ENCODE results near the gene IRS2. TPM values are rescaled to one million over a fixed set of nuclear protein-coding genes. Genes with fewer than 3 reads are reported as not detected.

Gene IRS2
- total RNA-seq, 6 experiments from 2014 or later: 8.8 to 26.0 (median 17.5) TPM

DNA sequence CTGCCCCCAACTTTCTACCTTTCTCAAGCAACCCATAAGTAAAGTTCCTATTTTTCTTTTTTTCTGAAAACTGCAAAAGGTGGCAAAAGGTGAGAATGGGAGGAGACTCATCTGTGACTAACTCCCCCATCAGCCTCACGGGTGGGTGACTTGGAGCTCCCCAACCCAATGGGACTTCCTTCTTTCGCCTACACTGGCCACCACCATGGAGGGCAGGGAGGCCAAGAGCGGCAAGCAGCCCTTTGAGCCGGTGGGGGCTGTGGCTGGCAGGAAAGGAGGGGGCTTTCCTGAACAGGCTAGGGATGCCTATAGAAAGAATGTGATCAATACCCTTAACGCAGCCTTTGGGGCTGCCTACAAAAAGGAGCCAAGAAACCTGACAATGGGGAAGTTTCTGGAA is 16.5 kb downstream of the IRS2 start:
- Histone ChIP-seq H3K9me3 (no peaks in the 10 kb centered on the region), H3K4me1 (peaks cover 0 to 10% (median 2%) of the 10 kb centered on the region in 4 donors), H3K27ac (no peak overlapping the region), H3K36me3 (peaks cover 0 to 7% (median 3%) of the 10 kb centered on the region in 4 donors), H3K4me3 (no peak overlapping the region), H3K27me3 (no peaks in the 10 kb centered on the region)
- intact Hi-C loops (cut with DNase I): no loop called here
- WGBS (ENCODE audit: insufficient coverage, low coverage, low lambda C conversion rate, missing lambda C conversion rate): 82% methylated on average over 5 of the region's 5 CpGs
- ATAC-seq (no peak), DNase-seq (no peak)
- TF ChIP-seq POLR2A (IDR thresholded peaks at IDR 0.05): no peak
- TF ChIP-seq, protein P1, sequence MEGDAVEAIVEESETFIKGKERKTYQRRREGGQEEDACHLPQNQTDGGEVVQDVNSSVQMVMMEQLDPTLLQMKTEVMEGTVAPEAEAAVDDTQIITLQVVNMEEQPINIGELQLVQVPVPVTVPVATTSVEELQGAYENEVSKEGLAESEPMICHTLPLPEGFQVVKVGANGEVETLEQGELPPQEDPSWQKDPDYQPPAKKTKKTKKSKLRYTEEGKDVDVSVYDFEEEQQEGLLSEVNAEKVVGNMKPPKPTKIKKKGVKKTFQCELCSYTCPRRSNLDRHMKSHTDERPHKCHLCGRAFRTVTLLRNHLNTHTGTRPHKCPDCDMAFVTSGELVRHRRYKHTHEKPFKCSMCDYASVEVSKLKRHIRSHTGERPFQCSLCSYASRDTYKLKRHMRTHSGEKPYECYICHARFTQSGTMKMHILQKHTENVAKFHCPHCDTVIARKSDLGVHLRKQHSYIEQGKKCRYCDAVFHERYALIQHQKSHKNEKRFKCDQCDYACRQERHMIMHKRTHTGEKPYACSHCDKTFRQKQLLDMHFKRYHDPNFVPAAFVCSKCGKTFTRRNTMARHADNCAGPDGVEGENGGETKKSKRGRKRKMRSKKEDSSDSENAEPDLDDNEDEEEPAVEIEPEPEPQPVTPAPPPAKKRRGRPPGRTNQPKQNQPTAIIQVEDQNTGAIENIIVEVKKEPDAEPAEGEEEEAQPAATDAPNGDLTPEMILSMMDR (IDR thresholded peaks at IDR 0.05): no peak

DNA sequence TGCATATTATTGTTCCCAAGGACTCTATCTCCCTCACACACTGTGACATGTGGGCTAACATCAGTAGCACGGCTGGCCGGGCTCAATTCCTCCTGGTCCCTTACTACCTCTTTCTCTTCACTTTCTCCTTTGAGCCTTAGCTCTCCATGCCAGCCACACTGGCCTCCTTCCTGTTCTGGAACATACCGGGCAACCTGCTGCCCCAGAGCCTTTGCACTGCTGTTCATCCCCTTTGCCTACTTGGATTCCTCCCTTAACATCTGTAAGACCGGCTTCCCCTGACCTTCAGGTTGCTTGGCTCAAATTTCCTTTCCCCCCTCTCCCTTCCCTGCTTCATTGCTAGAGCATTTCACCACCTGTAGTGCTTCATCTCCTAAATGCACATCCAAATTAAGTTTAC is 17.1 kb downstream of the IRS2 start:
- TF ChIP-seq POLR2A (IDR thresholded peaks at IDR 0.05): no peak
- TF ChIP-seq, protein P1 (IDR thresholded peaks at IDR 0.05): no peak
- intact Hi-C loops (cut with DNase I): no loop called here
- Histone ChIP-seq H3K27me3 (no peaks in the 10 kb centered on the region), H3K36me3 (peaks cover 0 to 7% (median 3%) of the 10 kb centered on the region in 4 donors), H3K4me1 (peaks cover 0 to 16% (median 5%) of the 10 kb centered on the region in 4 donors), H3K27ac (no peak overlapping the region), H3K4me3 (no peak overlapping the region), H3K9me3 (no peaks in the 10 kb centered on the region)
- peak in 1 of 4 donors; percentile 17 for ATAC-seq
- WGBS (ENCODE audit: insufficient coverage, low coverage, low lambda C conversion rate, missing lambda C conversion rate): 77% methylated on average over 4 of the region's 4 CpGs
- DNase-seq: no peak

DNA sequence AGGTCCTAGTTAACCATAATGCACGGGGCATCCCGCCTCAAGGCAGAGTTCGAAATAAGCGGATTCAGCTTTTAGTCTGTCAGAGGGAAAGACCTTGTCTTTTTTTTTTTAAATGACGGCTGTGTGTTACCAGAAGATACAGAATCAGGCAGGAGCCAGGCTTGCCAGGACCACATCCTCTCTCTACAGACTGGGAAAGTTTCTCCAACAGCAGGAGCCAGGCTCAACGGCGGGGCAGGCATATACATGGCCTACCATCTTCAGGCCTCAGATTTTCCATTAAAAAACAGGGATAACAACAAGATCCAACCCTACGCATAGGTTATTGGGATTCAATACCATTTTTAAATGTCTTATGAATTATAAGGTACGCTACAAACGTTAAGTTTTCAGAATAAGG is 17.8 kb downstream of the IRS2 start:
- peaks cover 0 to 22% (median 5%) of the 10 kb centered on the region in 4 donors for H3K4me1 ChIP-seq
- H3K9me3 ChIP-seq: no peaks in the 10 kb centered on the region
- no peak overlapping the region for H3K4me3 ChIP-seq
- no peak for TF ChIP-seq POLR2A (IDR thresholded peaks at IDR 0.05)
- TF ChIP-seq, protein P1 (IDR thresholded peaks at IDR 0.05): no peak
- H3K36me3 ChIP-seq: peaks cover 0 to 7% (median 3%) of the 10 kb centered on the region in 4 donors
- no peak overlapping the region for H3K27ac ChIP-seq
- 91% methylated on average over 10 of the region's 10 CpGs for WGBS (ENCODE audit: insufficient coverage, low coverage, low lambda C conversion rate, missing lambda C conversion rate)
- intact Hi-C loops (cut with DNase I): no loop called here
- H3K27me3 ChIP-seq: no peaks in the 10 kb centered on the region
- DNase-seq (no peak), ATAC-seq (no peak)

DNA sequence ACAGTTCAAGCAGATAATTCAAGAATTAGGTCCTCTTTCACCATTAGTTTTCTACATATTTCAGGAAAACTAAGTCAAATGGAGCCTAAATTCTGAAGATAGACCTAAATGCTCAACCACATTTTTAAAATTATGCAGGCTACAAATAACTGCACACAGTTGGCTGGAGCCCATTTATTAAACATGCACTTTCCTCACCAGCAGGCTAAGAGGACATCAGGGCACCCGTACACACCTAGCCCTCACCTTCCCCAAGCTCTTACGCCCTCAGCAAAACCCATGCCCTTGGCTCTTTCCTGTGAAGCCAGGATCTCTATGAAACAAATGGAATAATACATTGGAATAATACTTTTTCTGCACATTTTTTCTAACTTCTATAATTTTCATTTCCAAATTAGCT is 18.2 kb downstream of the IRS2 start:
- H3K4me3 ChIP-seq: no peak overlapping the region
- 73% methylated on average over 2 of the region's 2 CpGs for WGBS (ENCODE audit: insufficient coverage, low coverage, low lambda C conversion rate, missing lambda C conversion rate)
- intact Hi-C loops (cut with DNase I): no loop called here
- TF ChIP-seq, protein P1 (IDR thresholded peaks at IDR 0.05): no peak
- no peak for TF ChIP-seq POLR2A (IDR thresholded peaks at IDR 0.05)
- DNase-seq (no peak), ATAC-seq (no peak)
- H3K4me1 ChIP-seq: peaks cover 0 to 23% (median 5%) of the 10 kb centered on the region in 4 donors
- H3K27ac ChIP-seq: no peak overlapping the region
- peaks cover 0 to 7% (median 3%) of the 10 kb centered on the region in 4 donors for H3K36me3 ChIP-seq
- H3K9me3 ChIP-seq: no peaks in the 10 kb centered on the region
- H3K27me3 ChIP-seq: no peaks in the 10 kb centered on the region

GRCh38 chr13:109767023-109767422 is 19.4 kb downstream of the IRS2 start:
- Histone ChIP-seq H3K4me1 (peaks cover 0 to 23% (median 5%) of the 10 kb centered on the region in 4 donors), H3K27ac (no peak overlapping the region), H3K27me3 (no peaks in the 10 kb centered on the region), H3K9me3 (no peaks in the 10 kb centered on the region), H3K4me3 (no peak overlapping the region), H3K36me3 (peaks cover 0 to 3% (median 1%) of the 10 kb centered on the region in 4 donors)
- intact Hi-C loops (cut with DNase I): no loop called here
- peak; percentile 42 to 77 (median 69) for DNase-seq
- 25% methylated on average over 4 of the region's 5 CpGs for WGBS (ENCODE audit: insufficient coverage, low coverage, low lambda C conversion rate, missing lambda C conversion rate)
- peak; percentile 68 to 85 (median 74) for ATAC-seq
- no peak for TF ChIP-seq POLR2A (IDR thresholded peaks at IDR 0.05)
- TF ChIP-seq, protein P1 (IDR thresholded peaks at IDR 0.05): no peak
